H1 (cell line): ENCODE results near the gene NUFIP2.

Experiments used
- CEBPB ChIP-seq: IDR thresholded peaks from 2 replicates; pipeline ENCODE4 v1.6.1; 2012; ENCODE audit warnings: low read depth, low read length
- EGR1 ChIP-seq: IDR thresholded peaks from 2 replicates; pipeline ENCODE4 v1.6.1; 2011; ENCODE audit warnings: low read depth, low read length, borderline replicate concordance
- EP300 ChIP-seq, 2 experiments: IDR thresholded peaks; 1 replicate in 1 of 2; 2 replicates in 1 of 2; pipeline ENCODE4 v1.6.1; 2011 to 2012; ENCODE audit warnings: low read depth in 2 of 2, low read length in 2 of 2, mild to moderate bottlenecking in 2 of 2, borderline replicate concordance in 1 of 2, inconsistent platforms in 1 of 2, moderate library complexity in 1 of 2
- JUN ChIP-seq: IDR thresholded peaks from 2 replicates; pipeline ENCODE4 v1.6.1; 2011; ENCODE audit warnings: low read depth, mild to moderate bottlenecking, improper control_type of control experiment, low read length
- NANOG ChIP-seq: IDR thresholded peaks from 2 replicates; pipeline ENCODE4 v1.6.1; 2011; ENCODE audit warnings: low read length, low read depth, mild to moderate bottlenecking, inconsistent platforms; ENCODE audit not compliant: insufficient read depth, poor library complexity, severe bottlenecking
- POLR2A ChIP-seq, 2 experiments: IDR thresholded peaks; 1 replicate in 1 of 2; 2 replicates in 1 of 2; pipeline ENCODE4 v1.6.1; 2011; ENCODE audit warnings: low read depth in 2 of 2, low read length in 2 of 2, mild to moderate bottlenecking in 2 of 2; ENCODE audit errors: control extremely low read depth in 1 of 2
- POLR2AphosphoS5 ChIP-seq: IDR thresholded peaks from 2 replicates; pipeline ENCODE4 v1.6.1; 2011; ENCODE audit warnings: low read depth, low read length
- RBBP5 ChIP-seq: IDR thresholded peaks from 2 replicates; pipeline ENCODE4 v1.7.1; 2012; ENCODE audit warnings: low read depth, mild to moderate bottlenecking, inconsistent platforms, low read length, moderate library complexity, borderline replicate concordance
- TAF7 ChIP-seq: optimal IDR thresholded peaks from 2 replicates; pipeline ENCODE3; 2011; ENCODE audit warnings: low read depth, mild to moderate bottlenecking, inconsistent platforms, low read length, moderate library complexity, borderline replicate concordance
- TCF12 ChIP-seq: IDR thresholded peaks from 2 replicates; pipeline ENCODE4 v1.6.1; 2011; ENCODE audit warnings: low read depth, mild to moderate bottlenecking, low read length
- TF ChIP-seq, protein P1 (sequence below), 3 experiments: IDR thresholded peaks; 1 replicate in 2 of 3; 2 replicates in 1 of 3; pipeline versions ENCODE4 v1.5.1 to v1.6.1; 2011; ENCODE audit warnings: low read length in 3 of 3, mild to moderate bottlenecking in 3 of 3, inconsistent platforms in 2 of 3, low read depth in 1 of 3, moderate library complexity in 1 of 3; ENCODE audit not compliant: insufficient read depth in 1 of 3; ENCODE audit errors: control extremely low read depth in 1 of 3
- TF ChIP-seq, protein P2 (sequence below): IDR thresholded peaks from 2 replicates; pipeline ENCODE4 v1.6.1; 2012; ENCODE audit warnings: inconsistent platforms

DNA sequence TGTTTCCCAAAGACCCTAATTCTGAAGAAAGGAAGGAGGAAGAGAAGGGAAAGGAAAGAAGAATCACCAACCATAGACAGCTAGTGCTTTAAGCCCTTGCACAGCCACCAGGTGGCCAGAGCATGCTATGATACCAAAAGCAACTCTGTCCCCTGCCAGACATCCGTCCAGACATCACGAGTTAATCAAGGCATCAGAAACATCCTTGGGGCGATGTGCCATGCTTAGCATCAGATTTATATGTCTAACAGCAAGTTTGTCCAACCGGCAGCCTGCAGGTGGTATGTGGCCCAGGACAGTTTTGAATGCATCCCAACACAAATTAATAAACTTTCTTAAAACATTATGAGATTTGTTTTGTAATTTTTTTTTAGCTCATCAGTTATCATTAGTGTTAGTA is 50.2 kb downstream of the NUFIP2 start:
- TF ChIP-seq NANOG (no peak), RBBP5 (no peak), TCF12 (no peak), POLR2AphosphoS5 (no peak), EGR1 (no peak), POLR2A (IDR thresholded peaks at IDR 0.05; ENCODE audit: control extremely low read depth in 1 of 2, low read depth in 2 of 2, low read length in 2 of 2) (no peak), EP300 (IDR thresholded peaks at IDR 0.05; ENCODE audit: borderline replicate concordance in 1 of 2, low read depth in 2 of 2, low read length in 2 of 2) (no peak), CEBPB (no peak), TAF7 (no peak), JUN (no peak)
- TF ChIP-seq, protein P1, sequence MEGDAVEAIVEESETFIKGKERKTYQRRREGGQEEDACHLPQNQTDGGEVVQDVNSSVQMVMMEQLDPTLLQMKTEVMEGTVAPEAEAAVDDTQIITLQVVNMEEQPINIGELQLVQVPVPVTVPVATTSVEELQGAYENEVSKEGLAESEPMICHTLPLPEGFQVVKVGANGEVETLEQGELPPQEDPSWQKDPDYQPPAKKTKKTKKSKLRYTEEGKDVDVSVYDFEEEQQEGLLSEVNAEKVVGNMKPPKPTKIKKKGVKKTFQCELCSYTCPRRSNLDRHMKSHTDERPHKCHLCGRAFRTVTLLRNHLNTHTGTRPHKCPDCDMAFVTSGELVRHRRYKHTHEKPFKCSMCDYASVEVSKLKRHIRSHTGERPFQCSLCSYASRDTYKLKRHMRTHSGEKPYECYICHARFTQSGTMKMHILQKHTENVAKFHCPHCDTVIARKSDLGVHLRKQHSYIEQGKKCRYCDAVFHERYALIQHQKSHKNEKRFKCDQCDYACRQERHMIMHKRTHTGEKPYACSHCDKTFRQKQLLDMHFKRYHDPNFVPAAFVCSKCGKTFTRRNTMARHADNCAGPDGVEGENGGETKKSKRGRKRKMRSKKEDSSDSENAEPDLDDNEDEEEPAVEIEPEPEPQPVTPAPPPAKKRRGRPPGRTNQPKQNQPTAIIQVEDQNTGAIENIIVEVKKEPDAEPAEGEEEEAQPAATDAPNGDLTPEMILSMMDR (IDR thresholded peaks at IDR 0.05; ENCODE audit: control extremely low read depth in 1 of 3, insufficient read depth in 1 of 3, low read depth in 1 of 3, low read length in 3 of 3) = peak; percentile 40 to 73 (median 50); a peak in 3 of 4 replicates
- TF ChIP-seq, protein P2, sequence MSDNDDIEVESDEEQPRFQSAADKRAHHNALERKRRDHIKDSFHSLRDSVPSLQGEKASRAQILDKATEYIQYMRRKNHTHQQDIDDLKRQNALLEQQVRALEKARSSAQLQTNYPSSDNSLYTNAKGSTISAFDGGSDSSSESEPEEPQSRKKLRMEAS = no peak
